Duodenal mucosa (tissue), 2 donors: Measurements from ENCODE around the gene ENTPD3.

Source experiments
- H3K27ac ChIP-seq: one replicate; pipeline ENCODE4 v1.7.0; 2013; ENCODE audit warnings: low read depth, low read length
- H3K27me3 ChIP-seq, 2 donors: one replicate each; pipeline ENCODE4 v1.7.0; 2013; ENCODE audit warnings: low read length in 2 of 2, control low read depth in 1 of 2; ENCODE audit not compliant: insufficient read depth in 2 of 2, control insufficient read depth in 1 of 2
- H3K36me3 ChIP-seq, 2 donors: one replicate each; pipeline ENCODE4 v1.7.0; 2013; ENCODE audit warnings: low read length in 2 of 2, control low read depth in 1 of 2; ENCODE audit not compliant: insufficient read depth in 2 of 2, control insufficient read depth in 1 of 2
- H3K4me1 ChIP-seq, 2 donors: one replicate each; pipeline ENCODE4 v1.7.0; 2013; ENCODE audit warnings: low read length in 2 of 2, control low read depth in 1 of 2; ENCODE audit not compliant: insufficient read depth in 2 of 2, control insufficient read depth in 1 of 2
- H3K4me3 ChIP-seq, 2 donors: one replicate each; pipeline ENCODE4 v1.7.0; 2013; ENCODE audit warnings: low read length in 2 of 2, low read depth in 1 of 2
- H3K9ac ChIP-seq, 2 donors: one replicate each; pipeline ENCODE4 v1.7.0; 2013; ENCODE audit warnings: low read length in 2 of 2, low read depth in 1 of 2
- H3K9me3 ChIP-seq, 2 donors: one replicate each; pipeline ENCODE4 v1.7.0; 2013; ENCODE audit warnings: low read length in 2 of 2, control low read depth in 1 of 2; ENCODE audit not compliant: control insufficient read depth in 1 of 2

ENTPD3 gene

DNA sequence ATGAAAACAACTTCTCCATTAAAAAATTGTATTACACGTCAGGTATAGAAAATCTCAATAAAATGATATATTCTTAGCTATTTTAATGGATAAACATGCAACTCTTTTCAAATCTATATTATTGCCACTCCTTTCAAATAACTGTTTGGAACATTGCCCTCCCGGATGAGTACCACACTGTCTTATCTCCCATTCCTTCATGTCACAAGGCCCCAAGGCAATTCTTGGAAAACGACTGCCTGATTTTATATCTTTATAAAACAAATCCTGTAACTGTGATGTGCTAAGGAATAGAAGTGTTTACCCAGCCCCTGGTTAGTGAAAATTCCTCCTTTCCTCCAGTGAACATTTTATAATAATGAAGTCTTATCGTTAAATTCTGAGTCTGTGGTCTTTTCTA, 83.7 kb downstream of the ENTPD3 start:
- Histone ChIP-seq H3K27ac (no peak overlapping the region), H3K4me3 (no peak overlapping the region), H3K9ac (no peak overlapping the region), H3K9me3 (no peaks in the 10 kb centered on the region), H3K4me1 (no peaks in the 10 kb centered on the region), H3K36me3 (no peaks in the 10 kb centered on the region), H3K27me3 (no peaks in the 10 kb centered on the region)

DNA sequence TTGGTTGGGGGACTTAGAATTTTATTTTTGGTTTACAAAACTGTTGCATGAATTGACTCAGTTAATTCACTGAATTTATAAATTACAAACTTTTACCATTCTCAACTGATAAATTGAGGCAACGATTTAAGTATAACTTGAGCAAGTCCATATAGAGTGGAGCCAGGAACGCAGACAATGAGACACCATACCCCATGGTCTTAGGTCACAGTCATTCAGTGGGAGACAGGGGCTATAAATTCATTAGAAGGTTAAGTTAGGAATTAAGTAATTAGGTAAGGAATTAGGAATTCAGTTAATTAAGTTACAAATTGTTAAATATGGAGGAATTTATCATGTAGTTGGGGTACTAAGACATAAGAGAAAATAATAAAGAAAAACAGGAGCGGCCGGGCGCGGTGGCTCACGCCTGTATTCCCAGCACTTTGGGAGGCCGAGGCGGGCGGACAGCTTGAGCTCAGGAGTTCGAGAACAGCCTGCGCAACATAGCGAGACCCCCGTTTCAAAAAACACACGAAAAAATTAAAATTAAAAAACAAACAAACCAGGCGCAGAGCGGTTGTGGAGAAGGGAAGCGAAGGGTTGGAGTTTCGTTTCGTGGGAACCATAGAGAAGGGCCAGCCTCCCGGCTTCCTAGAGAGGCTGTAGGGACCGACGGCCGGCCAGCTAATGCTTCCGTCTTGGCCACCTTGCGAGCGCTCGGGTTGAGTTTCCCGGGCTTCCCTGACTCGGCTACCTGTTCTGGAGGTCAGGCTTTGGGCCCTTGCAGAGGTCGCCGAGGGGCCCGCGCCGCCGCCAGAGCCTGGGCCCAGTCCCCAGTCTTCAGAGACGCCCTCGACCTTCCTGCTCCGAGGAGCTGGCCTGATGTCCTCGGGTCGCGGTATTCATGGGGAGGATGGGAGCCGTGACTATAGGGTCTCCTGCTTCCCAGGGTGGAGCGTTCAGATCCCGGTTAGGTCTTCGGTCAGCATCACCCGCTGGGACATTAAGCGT, 89.8 kb downstream of the ENTPD3 start, which contains the start of gene ZNF619:
Gene ZNF619 (plus strand): TSS at position 645 of the 993 bp plus-strand sequence. CDS start 858 bp downstream, outside the sequence.
- peak within 1 kb of the TSS; percentile 76 to 85 for H3K9ac ChIP-seq
- H3K27me3 ChIP-seq = no peaks in the 10 kb centered on the region
- H3K4me3 ChIP-seq = peak within 1 kb of the TSS; percentile 87 to 95
- H3K9me3 ChIP-seq = no peaks in the 10 kb centered on the region
- peaks cover 6 to 7% of the 10 kb centered on the region in 2 donors for H3K4me1 ChIP-seq
- H3K27ac ChIP-seq = no peak within 1 kb of the TSS
- H3K36me3 ChIP-seq = peaks cover 0 to 14% of the 10 kb centered on the region in 2 donors

DNA sequence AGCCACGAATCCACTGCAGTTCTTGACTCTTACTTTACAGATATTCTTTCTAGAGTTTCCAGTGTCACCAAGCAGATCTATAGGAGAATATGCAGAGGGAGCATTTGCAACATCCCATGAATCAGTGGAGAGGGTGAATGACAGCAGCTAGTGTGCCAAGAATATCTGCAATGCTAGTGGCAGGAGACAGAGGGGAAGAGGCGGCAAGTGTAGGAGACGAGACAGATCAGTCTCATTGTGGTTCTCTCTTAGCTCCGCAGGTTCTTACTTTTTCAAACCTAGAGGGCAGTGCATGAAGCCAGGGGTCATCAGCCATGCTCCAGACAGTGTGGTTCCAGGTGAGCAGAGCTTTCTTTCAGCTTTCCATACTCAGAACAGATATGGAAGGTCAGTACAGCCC, 90.7 kb downstream of the ENTPD3 start:
- Histone ChIP-seq H3K9ac (peak overlapping the region; percentile 76 to 85), H3K27ac (no peak overlapping the region), H3K27me3 (no peaks in the 10 kb centered on the region), H3K36me3 (peaks cover 5 to 23% of the 10 kb centered on the region in 2 donors), H3K9me3 (no peaks in the 10 kb centered on the region), H3K4me1 (peaks cover 6 to 7% of the 10 kb centered on the region in 2 donors), H3K4me3 (peak overlapping the region; percentile 87 to 95)
